Urothelium cell line (cell line): Measurements from ENCODE around the gene EIF4G3.
"Not testable (repeated sequence)": the region's sequence is repeated elsewhere in the genome, so short reads cannot be mapped to it uniquely, and the experiment has no call there.

ENCODE experiments used
- DNase-seq: peaks from one replicate; pipeline ENCODE4 v3.0.0; 2011; ENCODE audit warnings: low spot score, mixed read lengths
- FAIRE-seq: peaks from 2 replicates; lab custom pipeline; 2011; peaks lifted over from hg19 to GRCh38; lab: Jason Lieb, UNC

The EIF4G3 gene

DNA sequence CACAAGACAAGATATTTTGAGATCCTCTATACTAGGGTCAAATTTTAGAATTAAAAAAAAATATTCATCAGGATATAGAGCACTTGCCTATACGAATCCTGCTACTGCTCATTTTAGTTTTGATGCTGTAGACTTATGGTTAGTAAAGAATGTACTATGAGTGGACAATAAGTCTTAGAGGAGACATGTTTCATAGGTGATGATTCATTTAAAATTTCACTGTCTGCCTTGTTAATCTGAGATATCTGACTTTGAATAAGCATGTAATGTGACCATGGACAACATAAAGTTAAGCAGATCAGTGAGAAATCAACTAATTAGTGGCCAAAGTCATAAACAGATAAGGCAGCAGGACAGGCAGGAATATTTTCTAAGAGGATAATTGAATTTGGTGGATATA, 282.8 kb downstream of the EIF4G3 start:
- FAIRE-seq (no peak), DNase-seq (no peak)

DNA sequence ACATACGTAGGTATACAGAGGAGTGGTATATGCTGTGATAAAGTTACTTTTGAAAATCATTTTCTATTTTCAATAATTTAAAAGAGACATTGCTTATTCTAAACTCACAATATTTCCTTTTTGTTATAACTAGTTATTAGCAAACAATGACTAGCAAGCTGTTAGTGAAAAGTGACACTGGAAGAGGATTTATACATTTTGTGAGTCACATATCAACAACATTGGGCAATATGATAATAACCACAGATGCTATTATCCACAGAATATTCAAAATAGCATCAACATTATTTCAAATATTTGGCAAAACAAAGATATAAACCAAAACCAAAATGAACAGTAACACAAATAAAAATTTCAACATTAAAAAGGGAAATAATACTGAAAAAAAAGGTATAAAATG, 285.6 kb downstream of the EIF4G3 start:
- DNase-seq (no peak), FAIRE-seq (no peak)

DNA sequence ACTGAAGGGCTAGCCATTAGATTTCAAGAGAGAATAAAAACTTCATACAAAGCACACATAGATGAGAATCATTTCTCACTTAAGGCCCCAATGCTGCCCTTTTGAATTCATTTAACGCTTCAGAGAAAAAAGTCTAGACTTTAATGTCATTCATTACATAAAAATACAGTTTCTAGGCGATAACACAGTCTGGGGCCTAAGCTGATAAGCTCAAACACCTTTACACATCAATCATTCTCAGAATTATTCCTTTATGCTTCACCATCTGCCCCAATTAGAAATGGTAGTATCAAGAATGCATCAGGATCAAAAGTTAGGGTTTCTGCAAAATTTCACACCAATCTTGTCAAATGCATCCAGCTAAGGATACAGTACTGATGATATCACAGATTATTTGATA, 289.5 kb downstream of the EIF4G3 start:
- FAIRE-seq = no peak

DNA sequence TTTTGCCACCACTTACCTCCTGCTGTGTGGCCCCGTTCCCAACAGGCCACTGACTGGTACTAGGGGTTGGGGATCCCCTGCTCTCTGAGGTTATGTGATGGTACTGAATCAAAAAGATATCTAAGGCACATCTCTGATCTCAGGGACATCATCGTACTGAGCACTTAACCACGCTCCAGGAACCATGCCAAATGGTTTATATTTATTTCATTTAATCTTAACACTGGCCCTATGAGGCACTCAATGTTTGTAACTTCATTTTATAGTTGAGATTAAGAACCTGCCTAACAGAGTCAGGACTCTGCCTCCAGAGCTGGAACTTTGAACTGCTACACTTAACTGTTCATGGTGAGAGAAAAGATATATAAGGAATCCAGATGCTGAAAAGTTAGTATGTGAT, 291.6 kb downstream of the EIF4G3 start:
- DNase-seq (no peak), FAIRE-seq (no peak)

More for the DNA sequence above, 289.5 kb downstream of the EIF4G3 start:
- DNase-seq = no peak

DNA sequence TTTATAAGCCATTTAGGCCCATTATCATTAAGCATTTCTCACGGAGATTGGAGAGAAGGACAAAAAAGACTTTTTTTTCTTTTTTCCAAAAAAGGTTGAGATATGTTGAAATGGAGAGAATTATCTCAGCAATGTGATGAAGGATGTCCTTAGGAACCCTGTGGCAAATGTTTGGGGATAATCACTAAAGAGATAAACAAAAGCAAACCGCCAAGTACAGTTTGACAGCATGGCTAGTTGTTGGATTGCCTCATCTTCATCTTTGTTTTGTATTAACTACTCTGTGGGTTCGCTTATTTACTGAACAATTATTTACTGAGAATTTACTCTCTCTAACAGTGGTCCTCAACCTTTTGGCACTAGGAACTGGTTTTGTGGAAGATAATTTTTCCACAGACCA, 292.2 kb downstream of the EIF4G3 start:
- FAIRE-seq = no peak
- no peak for DNase-seq

DNA sequence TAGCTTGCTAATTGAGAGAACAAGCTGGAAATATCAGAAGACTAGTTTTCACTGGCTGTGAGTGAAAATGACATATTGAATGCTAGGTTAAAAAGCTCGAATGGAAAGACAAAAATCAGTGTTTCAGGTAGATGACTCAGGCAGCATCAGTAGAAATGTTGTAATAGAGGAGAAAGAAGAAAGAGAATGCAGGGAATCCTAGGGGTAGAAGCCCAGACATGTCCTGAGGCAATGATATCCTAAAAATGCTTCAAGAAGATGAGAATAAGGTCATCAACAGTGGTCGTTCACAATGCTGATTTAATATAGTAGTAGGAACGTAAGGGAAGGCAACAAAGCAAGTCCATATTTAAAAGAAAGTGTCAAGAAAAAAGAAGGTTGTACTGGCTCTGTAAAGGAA, 292.9 kb downstream of the EIF4G3 start:
- no peak for FAIRE-seq
- no peak for DNase-seq

DNA sequence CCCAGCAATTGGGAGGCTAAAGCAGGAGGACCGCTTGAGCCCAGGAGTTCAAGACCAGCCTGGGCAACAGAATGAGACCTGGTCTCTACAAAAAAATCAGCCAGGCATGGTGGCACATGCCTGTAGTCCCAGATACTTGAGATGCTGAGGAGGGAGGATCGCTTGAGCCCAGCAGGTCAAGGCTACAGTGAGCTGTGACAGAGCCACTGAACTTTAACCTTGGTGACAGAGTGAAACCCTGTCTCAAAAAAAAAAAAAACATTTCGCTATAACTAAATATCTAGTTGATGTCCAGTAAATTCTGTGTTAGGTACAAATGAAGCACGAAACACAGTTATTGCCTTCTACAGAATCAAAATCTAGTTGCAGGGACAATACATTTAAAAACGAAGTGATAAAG, 293.9 kb downstream of the EIF4G3 start:
- no peak for FAIRE-seq
- no peak for DNase-seq

DNA sequence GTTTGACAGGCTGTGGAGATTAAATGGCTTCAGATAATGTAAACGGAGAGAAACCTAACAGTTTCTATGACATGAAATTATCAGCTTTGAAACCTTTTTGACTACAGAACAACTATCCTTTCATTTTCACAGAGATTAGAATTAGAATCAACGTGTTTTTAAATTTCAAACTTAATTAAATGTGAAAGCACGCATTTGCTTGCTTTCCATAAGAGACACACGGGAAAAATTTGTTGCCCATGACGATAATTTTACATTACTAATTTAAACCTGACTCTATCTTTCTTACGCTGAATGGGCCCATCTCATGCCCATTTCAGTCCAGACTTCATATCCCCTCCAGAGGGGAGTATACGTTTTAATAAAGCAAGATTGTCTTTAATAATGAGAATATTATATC, 297.9 kb downstream of the EIF4G3 start:
- DNase-seq = no peak
- no peak for FAIRE-seq

DNA sequence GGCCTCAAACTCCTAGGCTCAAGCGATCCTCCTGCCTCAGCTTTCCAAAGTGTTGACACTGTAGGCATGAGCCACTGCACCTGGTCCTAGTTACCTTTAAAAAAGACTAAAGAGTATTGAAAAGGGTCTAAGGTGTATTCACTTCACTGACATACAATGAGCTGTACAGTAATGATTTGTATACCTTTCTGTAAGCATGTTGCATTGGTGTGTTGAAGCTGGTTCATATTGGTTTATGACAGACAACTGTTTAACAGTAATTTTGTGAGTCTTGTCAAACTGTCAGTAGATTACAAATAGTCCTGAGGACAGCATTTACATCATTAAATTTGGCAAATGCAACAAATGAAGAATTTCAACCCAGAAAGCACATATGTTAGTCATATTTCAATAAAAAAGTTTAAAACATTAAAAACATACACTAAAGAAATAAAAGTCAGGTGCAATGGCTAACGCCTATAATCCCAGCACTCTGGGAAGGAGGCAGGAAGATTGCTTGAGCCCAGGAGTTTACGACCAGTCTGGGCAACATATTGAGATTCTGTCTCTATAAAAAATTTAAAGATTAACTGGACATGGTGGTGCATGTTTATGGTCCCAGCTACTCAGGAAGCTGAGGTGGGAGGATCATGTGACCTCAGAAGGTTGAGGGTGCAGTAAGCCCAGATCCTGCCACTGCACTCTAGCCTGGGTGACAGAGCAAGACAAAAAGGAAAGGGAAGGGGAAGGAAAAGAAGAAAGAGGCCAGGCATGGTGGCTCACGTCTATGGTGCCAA, 301.3 kb downstream of the EIF4G3 start:
- no peak for FAIRE-seq
- no peak for DNase-seq

DNA sequence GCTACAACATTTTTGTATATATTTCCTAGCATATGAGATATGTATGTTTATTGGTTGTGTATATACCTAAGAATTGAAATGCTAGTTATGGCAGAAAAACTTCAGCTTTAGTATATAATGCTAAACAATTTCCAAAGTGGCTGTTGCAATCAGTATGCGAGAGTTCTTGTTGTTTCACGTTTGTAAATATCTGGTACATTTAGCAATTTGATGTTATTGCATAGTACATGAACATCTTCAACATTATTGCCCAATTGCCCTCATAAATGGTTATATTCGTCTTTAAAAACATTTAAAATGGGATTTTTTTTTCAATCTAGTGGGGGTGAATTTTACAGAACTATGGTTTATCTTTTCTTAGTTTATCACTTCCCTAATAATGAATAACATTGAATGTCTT, 303.4 kb downstream of the EIF4G3 start:
- DNase-seq = no peak
- no peak for FAIRE-seq

DNA sequence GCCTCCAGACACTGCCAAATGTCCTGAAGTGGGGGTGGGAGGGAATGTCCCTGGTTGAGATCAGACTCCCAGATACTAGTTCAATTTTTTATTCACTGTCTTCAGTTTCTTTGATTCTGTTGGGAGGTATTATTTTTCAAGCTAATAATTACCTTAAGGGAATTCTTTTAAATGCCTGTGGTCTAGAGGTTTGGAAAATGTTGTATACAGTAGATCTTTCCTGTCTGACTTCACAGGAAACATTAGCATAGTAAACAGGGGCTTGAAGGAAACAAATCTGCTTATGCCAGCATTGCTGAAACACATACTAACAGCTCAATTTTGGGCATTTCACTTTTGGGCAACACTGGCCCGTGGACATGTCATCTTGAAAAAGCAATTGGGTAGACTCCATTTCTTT, 305.3 kb downstream of the EIF4G3 start:
- no peak for DNase-seq
- FAIRE-seq = no peak

DNA sequence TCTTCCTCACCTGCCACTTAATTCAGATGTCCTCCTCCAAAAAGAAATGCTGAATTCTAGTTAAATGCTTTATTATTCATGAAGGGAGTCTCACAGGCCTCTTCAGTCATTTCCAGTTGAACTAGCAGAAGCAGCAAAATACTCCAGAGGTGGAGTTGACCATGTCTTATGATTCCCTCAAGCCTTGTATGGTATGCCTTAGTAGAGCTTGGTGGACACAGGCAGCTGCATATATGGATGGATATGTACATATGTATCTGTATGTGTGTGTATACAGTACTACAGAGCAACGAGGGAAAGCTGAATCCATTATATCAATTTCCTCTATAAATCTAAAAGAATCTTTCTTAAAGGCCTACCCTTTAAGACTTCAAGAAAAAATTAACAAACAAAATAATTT, 306.0 kb downstream of the EIF4G3 start:
- FAIRE-seq (no peak), DNase-seq (no peak)

DNA sequence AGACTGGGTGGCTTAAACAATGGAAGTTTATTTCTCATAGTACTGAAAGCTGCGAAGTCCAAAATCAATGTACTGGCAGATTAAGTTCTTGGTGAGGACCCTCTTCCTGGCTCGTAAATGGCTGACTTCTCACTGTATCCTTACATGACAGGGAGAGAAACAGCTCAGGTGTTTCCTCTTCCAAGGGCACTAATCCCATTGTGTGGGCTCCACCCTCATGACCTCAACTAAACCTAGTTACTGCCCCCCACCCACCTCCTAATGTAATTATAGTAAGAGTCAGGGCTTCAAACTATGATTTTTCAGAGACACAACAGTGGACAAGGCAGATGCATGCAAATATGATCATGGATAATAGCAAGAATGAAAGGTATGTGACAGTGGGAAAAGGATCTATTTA, 308.4 kb downstream of the EIF4G3 start:
- DNase-seq (no peak), FAIRE-seq (no peak)

DNA sequence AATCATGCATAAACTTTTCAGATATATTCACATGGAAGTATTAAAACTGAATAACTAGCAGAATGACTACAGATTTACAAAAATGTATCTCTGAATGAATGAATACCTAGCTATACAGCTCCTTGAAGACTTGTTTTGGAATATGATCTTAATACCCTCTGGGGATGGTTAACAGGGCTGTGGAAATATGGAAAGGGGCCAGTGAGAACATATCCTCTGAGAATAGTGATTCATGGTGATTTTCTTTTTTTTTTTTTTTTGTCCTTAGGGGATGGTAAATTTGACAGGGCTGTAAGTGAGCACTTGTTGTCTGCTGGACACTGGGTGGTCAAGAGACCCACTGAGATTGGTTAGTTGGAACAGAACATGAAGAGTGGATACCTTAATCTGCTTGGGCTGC, 308.9 kb downstream of the EIF4G3 start:
- DNase-seq (no peak), FAIRE-seq (no peak)

DNA sequence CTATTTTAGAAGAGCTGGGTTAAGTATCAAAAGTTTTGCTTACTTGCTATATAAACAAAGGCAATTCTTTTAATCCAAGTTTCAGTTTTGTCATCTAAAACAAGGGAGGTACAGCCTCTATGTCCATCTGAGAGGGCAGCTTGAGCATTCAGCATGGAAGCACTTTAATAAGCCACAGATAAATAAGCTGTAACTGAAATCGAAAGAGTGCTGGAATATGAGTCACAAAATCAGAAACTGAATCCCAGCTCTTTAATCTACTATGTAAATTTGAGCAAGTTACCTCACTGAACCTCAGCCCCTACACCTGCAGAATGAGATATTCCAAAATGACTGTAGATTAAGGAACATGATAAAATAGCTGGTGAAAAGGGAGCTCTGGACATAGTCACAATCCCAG, 309.6 kb downstream of the EIF4G3 start:
- DNase-seq (no peak), FAIRE-seq (no peak)

DNA sequence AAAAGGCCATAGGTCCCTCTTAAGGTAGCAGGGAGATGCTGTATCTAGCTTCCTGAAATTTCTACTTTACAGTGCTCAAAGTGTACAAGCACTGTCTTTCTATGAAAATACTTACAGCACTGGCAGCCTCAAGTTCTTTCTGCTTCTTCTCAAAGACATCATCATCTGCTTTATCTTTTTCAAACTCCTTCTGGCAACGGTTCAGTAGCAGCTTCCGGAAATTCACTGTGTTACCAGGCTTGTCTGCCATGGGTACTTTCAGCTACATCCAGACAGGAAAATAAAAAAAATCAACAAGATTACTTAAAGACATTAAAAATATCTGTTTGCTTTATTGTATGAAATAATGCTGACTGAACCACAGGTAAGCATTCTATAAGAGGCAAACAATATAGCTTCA, 311.7 kb downstream of the EIF4G3 start:
- DNase-seq (no peak), FAIRE-seq (no peak)

DNA sequence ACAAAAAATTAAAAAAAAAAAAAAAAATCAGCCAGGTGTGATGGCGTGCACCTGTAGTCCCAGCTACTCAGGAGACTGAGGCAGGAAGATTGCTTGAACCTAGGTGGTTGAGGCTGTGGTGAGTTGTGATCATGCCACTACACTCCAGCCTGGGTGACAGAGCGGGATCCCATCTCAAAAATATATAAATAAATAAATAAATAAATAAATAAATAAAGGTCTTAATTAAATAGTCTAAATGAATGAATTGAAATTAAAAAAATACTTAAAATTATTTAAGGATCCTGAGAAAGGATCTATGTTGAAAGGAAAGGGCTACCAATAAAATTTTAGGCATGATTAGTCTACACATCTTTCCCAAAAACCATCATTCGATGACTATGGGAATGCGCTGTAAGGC, 322.2 kb downstream of the EIF4G3 start:
- FAIRE-seq (no peak), DNase-seq (no peak)

DNA sequence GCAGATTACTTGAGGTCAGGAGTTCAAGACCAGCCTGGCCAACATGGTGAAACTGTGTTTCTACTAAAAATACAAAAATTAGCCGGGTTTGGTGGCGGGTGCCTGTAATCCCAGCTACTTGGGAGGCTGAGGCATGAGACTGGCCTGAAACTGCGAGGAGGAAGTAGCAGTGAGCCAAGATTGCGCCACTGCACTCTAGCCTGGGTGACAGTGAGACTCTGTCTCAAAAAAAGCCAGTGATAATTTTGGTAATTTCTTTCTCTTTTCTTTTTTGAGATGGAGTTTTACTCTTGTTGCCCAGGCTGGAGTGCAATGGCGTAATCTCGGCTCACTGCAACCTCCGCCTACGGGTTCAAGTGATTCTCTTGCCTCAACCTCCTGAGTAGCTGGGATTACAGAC, 324.9 kb downstream of the EIF4G3 start:
- not testable (repeated sequence) for FAIRE-seq, DNase-seq

DNA sequence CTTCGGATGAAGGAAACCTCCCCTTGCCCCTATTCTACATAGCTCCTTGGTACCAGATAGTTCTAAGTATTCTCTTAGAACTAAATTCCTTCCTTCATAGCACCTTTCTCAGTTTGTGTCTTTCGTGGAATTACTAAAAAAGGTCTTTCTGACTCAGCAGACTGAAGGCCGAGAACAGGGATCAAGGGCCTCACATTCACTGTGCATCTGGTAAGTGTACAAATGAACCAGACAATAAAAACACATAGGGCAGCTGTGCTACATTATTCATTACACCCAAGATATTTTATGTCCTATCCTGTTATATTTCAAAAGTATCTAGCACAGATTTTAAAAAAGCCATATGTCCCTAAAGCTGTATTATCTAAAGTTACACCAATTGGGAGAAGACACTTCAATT, 326.7 kb downstream of the EIF4G3 start:
- DNase-seq (no peak), FAIRE-seq (no peak)

DNA sequence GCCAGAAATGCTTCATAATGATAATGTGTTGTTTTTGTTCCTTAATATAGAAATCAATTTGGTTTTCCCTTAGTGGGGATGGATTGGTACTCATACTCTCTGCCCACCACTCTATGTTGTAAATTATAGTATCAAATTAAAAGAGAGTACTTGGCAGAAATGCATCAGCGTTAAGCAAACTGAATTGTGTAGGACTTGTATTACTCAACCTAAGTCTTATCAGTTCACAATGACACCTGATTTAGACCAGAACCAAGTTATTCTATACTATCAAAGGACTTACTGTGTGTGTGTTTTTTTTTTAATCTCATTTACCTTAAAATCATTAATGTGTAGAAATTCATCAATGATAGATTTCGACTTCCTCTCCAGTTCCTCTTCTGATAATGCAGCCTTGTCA, 327.6 kb downstream of the EIF4G3 start:
- no peak for FAIRE-seq
- DNase-seq = no peak

DNA sequence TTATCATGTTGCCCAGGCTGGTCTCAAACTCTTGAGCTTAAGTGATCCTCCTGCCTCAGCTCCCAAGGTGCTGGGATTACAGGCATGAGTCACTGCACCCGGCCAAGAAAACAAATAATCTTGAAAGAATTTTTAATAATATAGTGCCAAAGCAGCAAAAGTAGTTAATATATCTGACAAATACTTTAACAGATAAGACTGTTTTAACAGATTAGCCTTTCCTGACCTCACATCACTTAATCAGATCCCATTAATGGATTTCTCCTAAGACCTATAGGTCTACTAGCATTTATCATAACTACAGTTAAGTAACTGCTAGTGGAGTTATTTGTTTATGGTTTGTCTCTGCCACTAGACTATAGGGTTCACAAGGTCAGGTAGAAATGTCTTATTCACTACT, 328.5 kb downstream of the EIF4G3 start:
- FAIRE-seq (no peak), DNase-seq (no peak)

DNA sequence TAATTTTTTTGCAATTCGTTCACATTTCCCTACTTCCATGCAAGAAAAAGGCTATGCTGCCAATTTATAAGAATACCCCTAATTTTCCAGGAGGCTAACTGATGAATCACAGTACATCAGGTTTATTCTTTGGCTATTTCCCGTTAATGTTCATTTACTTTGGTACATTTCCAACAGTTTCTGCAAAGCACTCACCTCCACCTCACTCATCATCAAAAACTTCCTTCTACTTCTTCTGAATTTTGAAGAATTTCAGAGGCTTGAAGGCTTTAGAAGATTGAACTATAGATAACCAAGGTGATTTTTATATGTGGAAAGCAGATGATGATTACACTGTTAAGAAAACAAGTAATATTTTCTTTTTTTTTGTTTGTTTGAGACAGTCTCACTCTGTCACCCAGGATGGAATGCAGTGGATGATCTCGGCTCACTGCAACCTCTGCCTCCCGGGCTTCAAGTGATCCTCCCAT, 329.1 kb downstream of the EIF4G3 start:
- FAIRE-seq (no peak), DNase-seq (peak; percentile 21)
